ENCODE results near the gene PRKN. TPM values are rescaled to one million over a fixed set of nuclear protein-coding genes. Genes with fewer than 3 reads are reported as not detected.

Gene PRKN
- total and polyA plus RNA-seq, 9 of the 15 experiments (the other 6 are each of a cell fraction or from before 2014, with no cell fraction given): 0.03 to 0.96 (median 0.15) TPM; not detected in 2

DNA sequence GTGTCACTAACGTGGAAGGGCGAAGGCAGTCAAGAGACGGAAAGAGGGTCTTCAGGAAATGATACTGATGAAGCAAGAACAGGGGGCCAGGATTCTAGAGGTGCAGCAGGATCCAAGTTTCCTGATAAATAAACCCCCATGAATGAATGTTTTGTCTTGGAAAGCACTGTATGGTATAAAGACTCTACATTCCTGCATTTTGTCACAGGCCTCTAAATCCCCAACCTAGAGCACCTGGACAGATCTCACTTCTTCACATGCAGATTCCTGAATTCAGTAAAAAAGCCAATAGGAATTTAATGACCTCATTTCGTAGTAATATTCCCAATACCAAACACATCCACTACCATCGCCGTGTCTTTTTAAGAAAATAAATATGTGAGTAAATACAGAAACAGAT is 577.8 kb downstream of the PRKN start:
- H3K4me3 ChIP-seq: no peak overlapping the region
- no TSS peak for BruUV-seq (replicated peaks)
- no peak for TF ChIP-seq ETS2 (tag; IDR thresholded peaks at IDR 0.05; ENCODE audit: borderline replicate concordance, poor library complexity, severe bottlenecking)
- TF ChIP-seq RBM34 (IDR thresholded peaks at IDR 0.05; ENCODE audit: borderline replicate concordance, insufficient read depth, low read length): no peak
- TF ChIP-seq, protein P1, sequence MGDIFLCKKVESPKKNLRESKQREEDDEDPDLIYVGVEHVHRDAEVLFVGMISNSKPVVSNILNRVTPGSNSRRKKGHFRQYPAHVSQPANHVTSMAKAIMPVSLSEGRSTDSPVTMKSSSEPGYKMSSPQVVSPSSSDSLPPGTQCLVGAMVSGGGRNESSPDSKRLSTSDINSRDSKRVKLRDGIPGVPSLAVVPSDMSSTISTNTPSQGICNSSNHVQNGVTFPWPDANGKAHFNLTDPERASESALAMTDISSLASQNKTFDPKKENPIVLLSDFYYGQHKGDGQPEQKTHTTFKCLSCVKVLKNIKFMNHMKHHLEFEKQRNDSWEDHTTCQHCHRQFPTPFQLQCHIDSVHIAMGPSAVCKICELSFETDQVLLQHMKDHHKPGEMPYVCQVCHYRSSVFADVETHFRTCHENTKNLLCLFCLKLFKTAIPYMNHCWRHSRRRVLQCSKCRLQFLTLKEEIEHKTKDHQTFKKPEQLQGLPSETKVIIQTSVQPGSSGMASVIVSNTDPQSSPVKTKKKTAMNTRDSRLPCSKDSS (IDR thresholded peaks at IDR 0.05; ENCODE audit: low read depth, partially characterized antibody): no peak
- TF ChIP-seq NR2C2 (CRISPR knock-in tag; IDR thresholded peaks at IDR 0.05): no peak
- TF ChIP-seq NR2C2 (tag; IDR thresholded peaks at IDR 0.05): no peak
- TF ChIP-seq YY1 (IDR thresholded peaks at IDR 0.05; ENCODE audit: borderline replicate concordance in 1 of 3, control insufficient read depth in 1 of 3, extremely low read depth in 1 of 3, insufficient read depth in 3 of 3, insufficient read length in 1 of 3, insufficient replicate concordance in 2 of 3, low read depth in 1 of 3, low read length in 2 of 3): no peak
- TF ChIP-seq CBFA2T3 (IDR thresholded peaks at IDR 0.05): no peak
- no peak for TF ChIP-seq SMARCE1 (IDR thresholded peaks at IDR 0.05)
- TF ChIP-seq, protein P2, sequence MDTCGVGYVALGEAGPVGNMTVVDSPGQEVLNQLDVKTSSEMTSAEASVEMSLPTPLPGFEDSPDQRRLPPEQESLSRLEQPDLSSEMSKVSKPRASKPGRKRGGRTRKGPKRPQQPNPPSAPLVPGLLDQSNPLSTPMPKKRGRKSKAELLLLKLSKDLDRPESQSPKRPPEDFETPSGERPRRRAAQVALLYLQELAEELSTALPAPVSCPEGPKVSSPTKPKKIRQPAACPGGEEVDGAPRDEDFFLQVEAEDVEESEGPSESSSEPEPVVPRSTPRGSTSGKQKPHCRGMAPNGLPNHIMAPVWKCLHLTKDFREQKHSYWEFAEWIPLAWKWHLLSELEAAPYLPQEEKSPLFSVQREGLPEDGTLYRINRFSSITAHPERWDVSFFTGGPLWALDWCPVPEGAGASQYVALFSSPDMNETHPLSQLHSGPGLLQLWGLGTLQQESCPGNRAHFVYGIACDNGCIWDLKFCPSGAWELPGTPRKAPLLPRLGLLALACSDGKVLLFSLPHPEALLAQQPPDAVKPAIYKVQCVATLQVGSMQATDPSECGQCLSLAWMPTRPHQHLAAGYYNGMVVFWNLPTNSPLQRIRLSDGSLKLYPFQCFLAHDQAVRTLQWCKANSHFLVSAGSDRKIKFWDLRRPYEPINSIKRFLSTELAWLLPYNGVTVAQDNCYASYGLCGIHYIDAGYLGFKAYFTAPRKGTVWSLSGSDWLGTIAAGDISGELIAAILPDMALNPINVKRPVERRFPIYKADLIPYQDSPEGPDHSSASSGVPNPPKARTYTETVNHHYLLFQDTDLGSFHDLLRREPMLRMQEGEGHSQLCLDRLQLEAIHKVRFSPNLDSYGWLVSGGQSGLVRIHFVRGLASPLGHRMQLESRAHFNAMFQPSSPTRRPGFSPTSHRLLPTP (IDR thresholded peaks at IDR 0.05; ENCODE audit: borderline replicate concordance, extremely low read depth, insufficient read length): no peak
- no peak for TF ChIP-seq NCOR1 (IDR thresholded peaks at IDR 0.05)
- no peak for TF ChIP-seq ZNF76 (CRISPR knock-in tag; IDR thresholded peaks at IDR 0.05; ENCODE audit: borderline replicate concordance)
- TF ChIP-seq, protein P3, sequence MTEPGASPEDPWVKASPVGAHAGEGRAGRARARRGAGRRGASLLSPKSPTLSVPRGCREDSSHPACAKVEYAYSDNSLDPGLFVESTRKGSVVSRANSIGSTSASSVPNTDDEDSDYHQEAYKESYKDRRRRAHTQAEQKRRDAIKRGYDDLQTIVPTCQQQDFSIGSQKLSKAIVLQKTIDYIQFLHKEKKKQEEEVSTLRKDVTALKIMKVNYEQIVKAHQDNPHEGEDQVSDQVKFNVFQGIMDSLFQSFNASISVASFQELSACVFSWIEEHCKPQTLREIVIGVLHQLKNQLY (CRISPR knock-in tag; conservative IDR thresholded peaks at IDR 0.05): no peak
- no peak for TF ChIP-seq ADNP (tag; IDR thresholded peaks at IDR 0.05)
- TF ChIP-seq ZNF444 (CRISPR knock-in tag; IDR thresholded peaks at IDR 0.05): no peak

More for the DNA sequence above, 577.8 kb downstream of the PRKN start:
- Histone ChIP-seq H3K9me1 (ENCODE audit: control insufficient read depth, insufficient read depth, low read length) (no peaks in the 10 kb centered on the region), H3K9ac (ENCODE audit: insufficient read depth in 1 of 2, low read depth in 2 of 2, low read length in 2 of 2) (no peak overlapping the region), H4K20me1 (replicated peaks; ENCODE audit: control insufficient read depth, insufficient read depth, low read length) (no peaks in the 10 kb centered on the region), H3K27ac (ENCODE audit: extremely low read depth, low read depth, low read length) (no peak overlapping the region), H2AFZ (ENCODE audit: low read depth, low read length) (no peak overlapping the region), H3K4me1 (replicated peaks in 1 of 2; ENCODE audit: control insufficient read depth in 2 of 2, insufficient read depth in 2 of 2, low read length in 2 of 2) (no peaks in the 10 kb centered on the region), H3K79me2 (ENCODE audit: control insufficient read depth, insufficient read depth, low read length) (no peaks in the 10 kb centered on the region), H3K27me3 (ENCODE audit: control insufficient read depth in 2 of 2, insufficient read depth in 2 of 2, low read length in 2 of 2) (no peaks in the 10 kb centered on the region), H3K36me3 (ENCODE audit: control insufficient read depth, insufficient read depth, low read length) (no peaks in the 10 kb centered on the region), H3K9me3 (replicated peaks; ENCODE audit: control insufficient read depth, insufficient read depth, low read depth, low read length) (no peaks in the 10 kb centered on the region), H3K4me2 (ENCODE audit: insufficient read depth, low read length) (no peak overlapping the region)
- ChIA-PET CTCF (ENCODE audit: low intra/inter-chr PET ratio) (no interaction called here), POLR2A (no interaction called here)
- FAIRE-seq (no peak), ATAC-seq (no peak), DNase-seq (ENCODE audit: extremely low read depth in 1 of 4, low spot score in 3 of 4) (no peak)
- intact Hi-C loops (cut with micrococcal nuclease) (no loop called here), in situ Hi-C loops (cut with MboI) (no loop called here)
- WGBS (ENCODE audit: insufficient coverage, low coverage, missing lambda C conversion rate): 2% methylated on average over 6 of the region's 6 CpGs
